Measurements from ENCODE around the gene CRACDL.

Gene CRACDL

DNA sequence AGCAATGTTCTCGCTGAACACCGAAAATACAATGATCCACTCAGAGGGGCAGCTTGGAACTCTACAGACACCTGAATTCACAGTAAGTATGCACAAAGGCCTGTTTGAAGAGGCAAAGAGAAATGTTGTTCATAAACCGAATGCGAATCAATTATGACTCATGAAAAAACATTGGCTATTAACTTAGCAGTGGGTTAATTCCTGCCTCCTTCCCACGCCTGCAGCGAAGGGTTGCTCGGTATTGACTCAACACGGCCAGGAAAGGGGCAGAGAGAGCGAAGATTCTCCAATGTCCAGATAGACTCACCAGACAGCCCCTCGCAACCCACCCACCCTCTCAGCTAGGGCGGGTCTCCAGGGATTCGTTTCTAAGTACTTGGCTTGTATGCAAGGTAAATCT, 9.4 kb downstream of the CRACDL start:
- no peak for DNase-seq

- no peak for DNase-seq
These were observed 11.1 kb downstream of the CRACDL start for GRCh38 chr2:98924910-98925309.

- DNase-seq, result no peak
These were observed 11.8 kb downstream of the CRACDL start for GRCh38 chr2:98924038-98924830.

GRCh38 chr2:98923244-98923940, 12.6 kb downstream of the CRACDL start:
- DNase-seq, result no peak

- no peak for DNase-seq
These were observed 15.0 kb downstream of the CRACDL start for GRCh38 chr2:98921062-98921461.

DNA sequence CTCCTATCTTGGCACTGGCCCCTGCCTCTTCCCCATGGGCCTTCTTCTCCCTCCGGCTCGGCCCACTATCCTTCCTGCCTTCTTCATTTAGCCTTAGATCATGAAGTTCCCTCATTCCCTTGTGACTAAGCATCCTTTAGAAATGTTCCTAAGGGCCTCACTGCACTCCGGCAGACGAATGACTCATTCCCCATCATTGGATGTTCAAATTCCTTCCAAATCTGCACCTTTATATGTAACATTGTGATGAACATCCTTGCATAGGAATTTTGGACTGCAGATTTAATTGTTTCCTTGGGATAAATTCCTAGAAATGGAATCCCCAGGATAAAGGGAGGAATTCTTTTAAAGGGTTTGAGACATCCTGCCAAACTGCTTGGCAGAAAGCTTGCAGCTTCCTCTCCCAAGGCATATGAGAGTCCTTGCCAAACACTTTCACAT, 19.0 kb downstream of the CRACDL start:
- DNase-seq, result no peak

DNA sequence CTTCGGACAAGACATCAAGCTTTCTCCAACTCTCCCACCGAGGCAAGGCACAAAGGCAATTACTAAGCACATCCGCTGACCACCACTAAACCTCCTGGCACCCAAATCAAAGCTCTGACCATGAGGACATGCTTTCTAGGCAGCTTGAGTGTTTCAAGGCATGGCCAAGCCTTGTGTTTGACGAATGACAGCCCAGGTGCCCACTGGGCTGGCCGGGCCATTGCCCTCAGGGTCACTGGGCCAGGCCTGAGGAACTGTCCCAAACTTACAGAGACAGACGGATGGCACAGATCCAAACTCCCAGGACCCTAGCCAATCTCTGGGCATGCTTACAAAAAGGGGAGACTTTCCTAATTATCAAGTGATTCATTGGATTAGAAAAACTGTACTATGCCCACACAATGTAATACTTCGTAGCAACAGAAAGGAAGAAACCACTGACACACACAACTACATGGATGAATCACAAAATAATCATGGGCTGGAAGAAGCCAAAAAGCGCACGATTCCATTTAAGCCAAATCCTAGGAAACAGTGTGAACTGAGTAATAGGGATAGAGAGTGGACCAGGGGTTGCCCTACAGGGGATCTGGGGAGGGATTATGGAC, 20.2 kb downstream of the CRACDL start:
- DNase-seq, result no peak

DNA sequence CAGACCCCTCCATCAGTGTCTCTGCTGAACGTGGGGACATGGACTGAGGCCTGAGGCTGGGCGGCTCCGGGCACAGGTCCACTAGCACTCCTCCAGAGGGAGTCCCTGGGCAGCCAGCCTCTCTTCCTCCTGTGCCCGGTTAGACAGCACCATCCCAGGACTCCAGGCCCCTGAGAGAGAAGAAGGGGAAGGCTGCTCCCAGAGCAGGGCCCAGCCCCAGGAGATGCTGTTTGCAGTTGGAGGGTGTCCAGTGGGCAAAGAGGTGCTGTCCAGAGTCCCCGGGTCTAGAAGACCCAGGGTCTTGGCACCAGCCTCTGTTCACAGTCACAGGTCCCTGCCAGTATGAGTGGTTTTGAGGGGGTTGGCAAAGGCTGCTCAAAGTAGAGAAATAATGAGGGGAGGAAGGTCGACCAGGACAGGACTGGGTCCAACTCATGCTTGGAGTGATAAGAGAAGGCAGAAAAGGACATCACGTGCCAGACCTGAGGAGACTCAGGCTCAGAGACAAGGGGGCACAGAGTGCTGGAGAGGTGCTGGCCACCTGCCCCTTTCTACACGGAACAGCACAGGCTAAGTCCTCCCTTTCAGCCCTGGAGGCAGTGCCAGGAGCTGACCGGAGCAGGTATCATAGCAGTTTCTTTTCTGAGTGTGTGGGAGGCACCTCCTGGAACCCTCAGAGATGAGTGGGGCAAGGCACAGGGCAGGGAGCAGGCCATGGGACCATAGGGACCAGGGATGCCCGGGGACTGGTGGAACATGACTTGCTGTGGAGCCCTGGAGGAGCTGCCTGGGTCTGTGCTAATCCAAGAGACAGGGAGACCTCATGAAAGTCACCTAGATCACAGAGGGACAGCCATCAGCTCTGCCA, 21.1 kb downstream of the CRACDL start:
- DNase-seq, result no peak

- DNase-seq, result no peak
These were observed 21.9 kb downstream of the CRACDL start for GRCh38 chr2:98913916-98914712.

- no peak for DNase-seq
These were observed 22.8 kb downstream of the CRACDL start for GRCh38 chr2:98912957-98913915.

DNA sequence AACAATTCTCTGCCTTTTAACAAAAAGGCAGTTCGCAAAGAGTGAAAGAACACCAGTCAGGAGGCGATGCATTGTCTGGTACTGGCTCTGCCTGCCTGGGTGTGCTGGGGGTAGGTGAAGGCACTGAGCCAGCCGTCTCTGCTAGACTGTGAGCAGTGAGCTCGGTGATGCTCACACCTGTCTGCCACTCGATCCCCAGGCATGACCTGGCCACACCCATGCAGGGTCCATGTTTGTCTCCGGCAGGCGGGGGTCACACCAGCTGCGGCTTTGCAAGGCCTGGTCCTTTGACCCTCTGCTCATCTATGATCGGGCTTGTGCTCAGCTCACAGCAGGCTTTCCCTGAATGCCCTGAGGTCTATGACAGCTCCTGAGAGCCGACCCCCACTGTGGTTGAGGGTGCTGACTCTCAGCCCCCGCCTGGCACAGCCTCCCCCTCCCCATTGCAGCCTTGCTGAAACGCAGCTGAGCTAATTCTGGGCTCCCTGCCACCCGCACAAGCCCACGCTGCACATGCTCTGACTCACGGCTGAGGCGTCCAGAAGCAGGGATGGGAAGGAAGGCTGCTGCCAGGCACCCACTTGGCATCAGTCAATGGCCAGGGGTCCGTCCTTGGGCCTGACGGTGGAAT, 23.7 kb downstream of the CRACDL start:
- DNase-seq, result no peak

DNA sequence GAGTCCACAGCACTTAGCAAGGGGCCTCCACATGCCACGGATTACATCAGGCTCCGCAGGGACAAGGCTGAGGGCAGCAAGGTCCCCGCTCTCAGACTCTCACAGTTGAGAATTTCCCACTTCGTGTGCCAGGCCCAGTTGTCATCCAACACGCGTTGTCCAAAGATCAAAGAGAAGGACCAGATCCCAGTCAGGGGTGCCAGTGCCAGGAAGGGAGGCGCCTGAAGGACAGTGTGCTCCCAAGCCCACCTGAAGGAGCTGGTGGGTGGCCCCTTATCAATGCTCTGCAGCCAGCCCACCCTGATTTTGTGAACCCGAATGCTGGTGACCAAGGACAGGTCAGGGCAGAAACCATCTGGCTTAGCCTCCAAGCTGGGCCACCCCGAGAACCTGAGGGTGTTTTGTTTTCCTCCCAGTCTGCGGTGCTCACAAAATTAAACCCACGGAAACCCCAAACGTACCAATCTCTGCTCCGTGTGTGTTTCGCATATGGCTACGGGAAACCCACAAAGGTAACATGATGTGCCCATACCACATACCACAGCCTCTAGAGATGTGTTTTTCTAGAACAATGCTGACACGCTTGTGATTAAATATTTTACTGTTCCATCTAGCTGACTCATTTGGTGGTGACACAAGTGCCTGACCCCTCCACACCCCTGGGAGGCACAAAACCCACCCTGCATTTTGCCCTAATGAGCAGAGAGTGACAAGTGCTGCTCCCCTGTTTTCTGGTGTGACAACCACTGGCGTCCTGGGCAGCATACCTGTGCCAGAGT, 24.5 kb downstream of the CRACDL start:
- no peak for DNase-seq

DNA sequence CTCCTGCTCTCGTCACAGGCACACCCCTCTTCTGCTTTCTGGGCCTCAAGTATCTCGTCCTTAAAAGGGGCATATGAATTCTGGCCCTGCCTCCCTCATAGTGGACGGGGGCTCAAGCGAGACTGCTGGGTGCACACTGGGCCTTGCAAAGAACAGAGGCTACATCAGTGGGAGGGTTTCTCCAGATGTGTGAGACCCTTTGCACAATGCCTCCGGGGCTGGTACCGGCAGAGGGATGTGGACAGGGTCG, 25.0 kb downstream of the CRACDL start:
- DNase-seq, result no peak

- DNase-seq, result no peak
These were observed 25.5 kb downstream of the CRACDL start for GRCh38 chr2:98910349-98911125.

DNA sequence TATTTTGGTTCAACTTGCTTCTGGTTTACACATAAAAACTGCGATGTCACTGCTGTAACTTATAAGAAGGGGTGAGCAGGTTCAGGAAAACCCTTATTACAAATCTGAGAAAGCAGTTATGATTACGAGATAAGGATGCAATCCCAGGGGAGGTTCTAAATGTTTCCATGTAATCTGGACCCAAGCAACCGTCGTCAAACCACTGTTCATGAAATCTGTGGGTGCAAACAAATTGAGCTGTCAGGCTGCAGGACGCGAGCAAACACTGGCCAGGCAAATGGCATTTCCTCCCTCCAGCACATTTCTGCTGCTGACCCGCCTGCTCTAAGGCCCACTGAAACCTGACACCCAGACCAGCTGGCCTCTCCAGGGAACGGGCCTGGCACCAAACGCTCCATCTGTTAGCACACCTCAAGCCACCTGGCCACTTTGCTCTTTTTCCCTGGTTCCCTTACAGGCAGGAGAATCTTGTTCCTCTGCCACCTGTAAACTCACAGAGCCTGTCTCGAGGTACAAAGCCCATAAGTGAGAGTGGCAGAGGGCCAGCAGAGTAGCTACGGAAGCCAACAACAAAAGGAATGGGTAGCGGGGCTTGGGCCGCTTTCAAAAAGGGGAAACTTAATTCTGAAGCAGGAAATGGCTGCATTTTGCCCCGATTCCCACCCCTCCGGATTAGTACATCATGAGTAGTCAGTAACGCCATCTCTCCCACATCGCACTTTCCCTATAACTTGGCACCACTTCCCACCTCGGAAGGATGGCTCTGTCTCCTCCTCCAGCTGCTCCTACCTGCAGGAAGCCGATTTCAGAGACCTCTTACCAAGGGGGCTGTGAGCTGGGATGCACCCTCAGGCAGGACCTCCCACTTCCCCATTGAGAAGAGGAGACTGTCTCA, 26.5 kb downstream of the CRACDL start:
- no peak for DNase-seq

DNA sequence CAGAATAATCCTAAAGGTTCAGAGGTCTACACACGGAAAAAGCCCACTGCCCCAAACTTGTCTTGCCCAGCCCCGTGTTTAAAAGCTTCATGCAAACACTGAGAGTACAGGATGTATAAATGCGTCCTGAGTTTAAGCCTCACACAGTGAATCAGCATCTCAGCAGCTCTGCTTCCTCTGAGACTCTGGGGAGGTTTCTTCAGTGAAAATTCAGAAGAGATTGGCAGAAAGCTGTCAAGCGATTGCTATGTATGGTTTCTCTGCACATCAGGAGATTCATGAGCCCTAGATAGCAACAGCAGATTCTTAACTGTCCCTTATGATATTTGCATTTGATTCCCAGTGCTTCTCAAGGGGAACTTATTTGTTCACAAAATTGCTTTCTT, 27.1 kb downstream of the CRACDL start:
- no peak for DNase-seq

DNA sequence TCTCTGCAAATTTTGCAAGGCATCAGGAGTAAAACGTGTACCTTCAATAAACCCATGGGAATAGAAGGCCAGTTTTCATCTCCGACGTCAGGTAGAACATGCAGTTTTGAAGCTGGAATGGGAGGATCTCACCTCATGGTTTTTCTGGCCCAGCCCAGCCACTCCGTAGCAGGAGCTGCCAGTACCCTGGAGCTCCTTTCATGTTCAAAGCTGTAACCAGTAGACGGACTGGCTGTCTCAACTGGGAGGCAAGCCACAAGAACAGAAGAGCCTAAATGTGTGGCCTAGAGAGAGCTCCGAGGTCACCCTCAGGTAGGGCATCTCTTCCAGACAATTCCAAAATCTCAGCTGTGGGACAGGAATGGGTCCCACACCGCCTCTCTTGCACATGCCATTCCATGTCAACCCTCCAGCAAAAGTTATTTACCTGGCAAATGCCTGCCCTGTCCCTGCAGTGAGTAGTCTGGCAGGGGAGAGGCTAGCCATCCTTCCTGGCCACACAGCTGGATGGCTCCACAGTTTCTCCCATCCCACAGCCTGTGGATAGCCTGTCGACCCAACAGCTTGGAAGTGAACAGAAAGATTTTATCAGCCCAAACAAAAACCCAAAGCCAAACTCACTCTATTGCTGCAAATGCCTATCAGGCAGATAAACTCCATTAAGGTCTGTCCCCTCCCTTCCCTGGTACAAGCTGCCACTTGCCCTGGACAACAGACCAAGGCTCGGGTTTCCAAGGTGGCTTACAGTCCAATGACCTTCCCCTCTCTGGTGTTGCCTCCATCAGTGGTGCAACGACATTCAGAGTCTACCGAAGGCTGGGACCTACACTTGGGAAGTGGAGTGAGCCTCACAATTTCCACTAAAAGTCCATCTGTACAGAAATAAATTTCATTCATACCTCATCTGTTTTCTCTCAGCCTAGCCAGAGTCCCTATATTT, 27.8 kb downstream of the CRACDL start:
- DNase-seq, result no peak

All from CD4-positive, alpha-beta T cell treated with Interferon alpha-2 for 1 hour (primary cell).